C4-2B (cell line): ENCODE measurements around the gene TMEM132D.

Source experiments
- ZFX ChIP-seq: fragments of 450-650 bp; IDR thresholded peaks from 2 replicates; pipeline ENCODE4 v1.6.1; 2017
- TF ChIP-seq, protein P1 (sequence below): fragments of 450-650 bp; conservative IDR thresholded peaks from 2 replicates; pipeline ENCODE4 v1.5.1; 2017; ENCODE audit warnings: mild to moderate bottlenecking

GRCh38 chr12:129589503-129589902, 314.3 kb downstream of the TMEM132D start:
- TF ChIP-seq, protein P1, sequence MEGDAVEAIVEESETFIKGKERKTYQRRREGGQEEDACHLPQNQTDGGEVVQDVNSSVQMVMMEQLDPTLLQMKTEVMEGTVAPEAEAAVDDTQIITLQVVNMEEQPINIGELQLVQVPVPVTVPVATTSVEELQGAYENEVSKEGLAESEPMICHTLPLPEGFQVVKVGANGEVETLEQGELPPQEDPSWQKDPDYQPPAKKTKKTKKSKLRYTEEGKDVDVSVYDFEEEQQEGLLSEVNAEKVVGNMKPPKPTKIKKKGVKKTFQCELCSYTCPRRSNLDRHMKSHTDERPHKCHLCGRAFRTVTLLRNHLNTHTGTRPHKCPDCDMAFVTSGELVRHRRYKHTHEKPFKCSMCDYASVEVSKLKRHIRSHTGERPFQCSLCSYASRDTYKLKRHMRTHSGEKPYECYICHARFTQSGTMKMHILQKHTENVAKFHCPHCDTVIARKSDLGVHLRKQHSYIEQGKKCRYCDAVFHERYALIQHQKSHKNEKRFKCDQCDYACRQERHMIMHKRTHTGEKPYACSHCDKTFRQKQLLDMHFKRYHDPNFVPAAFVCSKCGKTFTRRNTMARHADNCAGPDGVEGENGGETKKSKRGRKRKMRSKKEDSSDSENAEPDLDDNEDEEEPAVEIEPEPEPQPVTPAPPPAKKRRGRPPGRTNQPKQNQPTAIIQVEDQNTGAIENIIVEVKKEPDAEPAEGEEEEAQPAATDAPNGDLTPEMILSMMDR: no peak
- no peak for TF ChIP-seq ZFX
